Ascending aorta (tissue), 2 donors: ENCODE data around the gene CLIP4. TPM values are rescaled to one million over a fixed set of nuclear protein-coding genes. Genes with fewer than 3 reads are reported as not detected.

Experiments used
- DNase-seq, 2 donors: peaks; one replicate each; pipeline ENCODE4 v3.0.0-alpha.2; 2019; ENCODE audit warnings: low spot score in 2 of 2
- H3K27ac ChIP-seq, 2 donors: fragments of 200-600 bp; sonication (generic); one replicate each; pipeline ENCODE4 v1.5.1; 2016 to 2017; ENCODE audit warnings: mild to moderate bottlenecking in 1 of 2
- H3K27me3 ChIP-seq: fragments of 200-600 bp; sonication (generic); one replicate; pipeline ENCODE4 v1.5.1; 2017
- H3K36me3 ChIP-seq, 2 donors: fragments of 200-600 bp; sonication (generic); one replicate each; pipeline ENCODE4 v1.5.1; 2016
- H3K4me1 ChIP-seq, 2 donors: fragments of 200-600 bp; sonication (generic); one replicate each; pipeline ENCODE4 v1.5.1; 2016 to 2017; ENCODE audit warnings: mild to moderate bottlenecking in 1 of 2
- H3K4me3 ChIP-seq, 2 donors: fragments of 200-600 bp; sonication (generic); one replicate each; pipeline ENCODE4 v1.5.1; 2016 to 2017; ENCODE audit warnings: mild to moderate bottlenecking in 1 of 2
- H3K9me3 ChIP-seq, 2 donors: fragments of 200-600 bp; sonication (generic); one replicate each; pipeline ENCODE4 v1.5.1; 2016
- CTCF ChIP-seq, 3 experiments: fragments of 200-600 bp in 2 of 3; fragments of 450-650 bp in 1 of 3; sonication (generic) in 2 of 3; IDR thresholded peaks; one replicate each; pipeline ENCODE4 v1.5.1; 2016 to 2019; ENCODE audit warnings: antibody characterized with exemption in 3 of 3, mild to moderate bottlenecking in 1 of 3, moderate library complexity in 1 of 3
- intact Hi-C: fragments of 100-400 bp; cut with DNase I; formaldehyde crosslinking; loops from one replicate; pipeline ENCODE4 v1.15.1; 2023
- total RNA-seq: library from RNA; depleted of rRNA; stranded (reverse); fragments of >200 nt; gene quantifications from one replicate; pipeline ENCODE4 v1.1.0, GENCODE V29; 2016

The CLIP4 gene
- total RNA-seq, 1 donor from 2014 or later: 9.5 TPM

GRCh38 chr2:29113027-29113686 is 2.1 kb upstream of the CLIP4 start:
- Histone ChIP-seq H3K36me3 (no peaks in the 10 kb centered on the region), H3K27ac (no peak overlapping the region), H3K4me1 (peaks cover 0 to 13% of the 10 kb centered on the region in 2 donors), H3K4me3 (no peak overlapping the region), H3K9me3 (no peaks in the 10 kb centered on the region), H3K27me3 (no peaks in the 10 kb centered on the region)
- intact Hi-C loops: loop anchor here (10.0 kb wide), 1 partner anchor 1032 kb away; the partner anchor contains the start of gene YPEL5
- no peak for TF ChIP-seq CTCF (IDR thresholded peaks at IDR 0.05)
- DNase-seq: no peak

- DNase-seq: peak; percentile 23 to 73
- Histone ChIP-seq H3K4me3 (no peak overlapping the region), H3K27ac (no peak overlapping the region)
Observed at GRCh38 chr2:29113891-29114321, 1.3 kb upstream of the CLIP4 start.

GRCh38 chr2:29114586-29114945 is 649 bp upstream of the CLIP4 start:
- intact Hi-C loops: loop anchor here (10.0 kb wide), 1 partner anchor 1030 kb away; the partner anchor contains the start of gene YPEL5
- DNase-seq: no peak
- Histone ChIP-seq H3K27ac (peak overlapping the region; percentile 59 to 78), H3K27me3 (no peaks in the 10 kb centered on the region), H3K4me1 (peaks cover 0 to 14% of the 10 kb centered on the region in 2 donors), H3K36me3 (no peaks in the 10 kb centered on the region), H3K9me3 (no peaks in the 10 kb centered on the region), H3K4me3 (peak overlapping the region in 1 of 2 donors; percentile 74)
- no peak for TF ChIP-seq CTCF (IDR thresholded peaks at IDR 0.05)

More at GRCh38 chr2:29113891-29114321, 1.3 kb upstream of the CLIP4 start:
- Histone ChIP-seq H3K9me3 (no peaks in the 10 kb centered on the region), H3K4me1 (peaks cover 0 to 14% of the 10 kb centered on the region in 2 donors), H3K36me3 (no peaks in the 10 kb centered on the region), H3K27me3 (no peaks in the 10 kb centered on the region)
- no peak for TF ChIP-seq CTCF (IDR thresholded peaks at IDR 0.05)
- intact Hi-C loops: loop anchor here (10.0 kb wide), 1 partner anchor 1031 kb away; the partner anchor contains the start of gene YPEL5

- H3K4me3 ChIP-seq: peak overlapping the region; percentile 74 to 86
- H3K4me1 ChIP-seq: peaks cover 0 to 14% of the 10 kb centered on the region in 2 donors
- DNase-seq: peak; percentile 39 to 81
- H3K27ac ChIP-seq: peak overlapping the region; percentile 57 to 73
- intact Hi-C loops: loop anchor here (5.0 to 10.0 kb wide), 2 partner anchors 81 to 1029 kb away; partner anchors contain the start of gene YPEL5
- no peaks in the 10 kb centered on the region for H3K27me3 ChIP-seq
- TF ChIP-seq CTCF (IDR thresholded peaks at IDR 0.05): no peak
- no peaks in the 10 kb centered on the region for H3K36me3 ChIP-seq
- no peaks in the 10 kb centered on the region for H3K9me3 ChIP-seq
Observed at GRCh38 chr2:29115797-29116781, 874 bp downstream of the CLIP4 start.

GRCh38 chr2:29117636-29118303 is 2.6 kb downstream of the CLIP4 start:
- H3K27ac ChIP-seq: no peak overlapping the region
- H3K9me3 ChIP-seq: no peaks in the 10 kb centered on the region
- intact Hi-C loops: loop anchor here (5.0 to 10.0 kb wide), 2 partner anchors 80 to 1027 kb away; partner anchors contain the start of gene YPEL5
- no peak overlapping the region for H3K4me3 ChIP-seq
- no peaks in the 10 kb centered on the region for H3K27me3 ChIP-seq
- DNase-seq: no peak
- H3K36me3 ChIP-seq: no peaks in the 10 kb centered on the region
- no peak for TF ChIP-seq CTCF (IDR thresholded peaks at IDR 0.05)
- peaks cover 0 to 14% of the 10 kb centered on the region in 2 donors for H3K4me1 ChIP-seq
